MCF 10A (cell line): ENCODE results near the gene ABLIM1. TPM values are rescaled to one million over a fixed set of nuclear protein-coding genes. Genes with fewer than 3 reads are reported as not detected.

Experiments
- BruUV-seq: library from RNA; stranded (reverse); fragments of 400-500 nt; replicated peaks from 2 replicates; lab custom pipeline; 2021; lab: Mats Ljungman, UMichigan
- CTCF ChIA-PET: fragments of 300-600 bp; sonication (Branson Sonifier 250); formaldehyde crosslinking; extraction: SDS; loops from one replicate; lab custom pipeline; 2021; ENCODE audit warnings: antibody characterized with exemption, inconsistent platforms; lab: Yijun Ruan, JAX
- POLR2A ChIA-PET: fragments of 300-600, 350-650 bp; sonication (Branson Sonifier 250); formaldehyde crosslinking; extraction: SDS; loops from one replicate; lab custom pipeline; 2020; ENCODE audit warnings: antibody characterized with exemption, inconsistent platforms; lab: Yijun Ruan, JAX
- DNase-seq: peaks from one replicate; pipeline ENCODE4 v3.0.0-alpha.2; 2018; ENCODE audit not compliant: unreplicated experiment
- H3K27ac Mint-ChIP-seq: one replicate; pipeline ENCODE4 v1.8.0; 2022; ENCODE audit warnings: mild to moderate bottlenecking, low read depth, mixed read lengths; ENCODE audit not compliant: unreplicated experiment
- H3K27me3 Mint-ChIP-seq: one replicate; pipeline ENCODE4 v1.8.0; 2022; ENCODE audit warnings: mixed read lengths; ENCODE audit not compliant: insufficient read depth, unreplicated experiment
- H3K36me3 Mint-ChIP-seq: one replicate; pipeline ENCODE4 v1.8.0; 2022; ENCODE audit warnings: mild to moderate bottlenecking, moderate library complexity, mixed read lengths; ENCODE audit not compliant: insufficient read depth, unreplicated experiment
- H3K4me1 Mint-ChIP-seq: one replicate; pipeline ENCODE4 v1.8.0; 2022; ENCODE audit warnings: mixed read lengths; ENCODE audit not compliant: insufficient read depth, unreplicated experiment
- H3K4me3 Mint-ChIP-seq: one replicate; pipeline ENCODE4 v1.8.0; 2022; ENCODE audit warnings: mild to moderate bottlenecking, moderate library complexity, mixed read lengths; ENCODE audit not compliant: unreplicated experiment
- H3K9me3 Mint-ChIP-seq: one replicate; pipeline ENCODE4 v1.8.0; 2022; ENCODE audit warnings: mixed read lengths; ENCODE audit not compliant: unreplicated experiment
- CTCF ChIP-seq: fragments of 200-600 bp; IDR thresholded peaks from one replicate; pipeline ENCODE4 v1.8.0; 2022; ENCODE audit warnings: antibody characterized with exemption, mild to moderate bottlenecking; ENCODE audit not compliant: unreplicated experiment
- intact Hi-C: fragments of 100-400 bp; cut with micrococcal nuclease; formaldehyde crosslinking; loops from 2 replicates; pipeline ENCODE4 v1.14.1; 2022
- total RNA-seq: library from RNA; stranded (reverse); gene quantifications from 2 replicates; pipeline ENCODE4 v1.2.3, GENCODE V29; 2022

ABLIM1 gene
- total RNA-seq, 1 experiment from 2014 or later: 94.5 TPM

GRCh38 chr10:114402871-114403540 lies 255.1 kb downstream of the ABLIM1 start:
- no peak for TF ChIP-seq CTCF
- H3K4me3 Mint-ChIP-seq: peak overlapping the region; percentile 75
- no TSS peak for BruUV-seq
- H3K9me3 Mint-ChIP-seq: no peaks in the 10 kb centered on the region
- H3K27ac Mint-ChIP-seq: no peak overlapping the region
- DNase-seq: no peak
- ChIA-PET POLR2A (interaction anchor here (0.6 to 2.4 kb wide), 6 partner anchors 10 to 232 kb away, joined by 3 to 8 read pairs (median 3); no protein-coding TSS in a partner anchor), CTCF (interaction anchor here (0.7 to 2.5 kb wide), 10 partner anchors 14 to 234 kb away, joined by 3 to 15 read pairs (median 4); no protein-coding TSS in a partner anchor)
- intact Hi-C loops: loop anchor here (1.0 kb wide), 1 partner anchor 99 kb away; no protein-coding TSS in a partner anchor
- no peaks in the 10 kb centered on the region for H3K27me3 Mint-ChIP-seq
- peaks cover 8% of the 10 kb centered on the region for H3K4me1 Mint-ChIP-seq
- H3K36me3 Mint-ChIP-seq: no peaks in the 10 kb centered on the region

GRCh38 chr10:114402233-114402632 lies 255.8 kb downstream of the ABLIM1 start:
- no peak for TF ChIP-seq CTCF
- POLR2A ChIA-PET: interaction anchor here (1.1 to 2.4 kb wide), 4 partner anchors 11 to 95 kb away, joined by 3 to 8 read pairs (median 4); no protein-coding TSS in a partner anchor

GRCh38 chr10:114401195-114401791 lies 256.8 kb downstream of the ABLIM1 start:
- no peak overlapping the region for H3K27ac Mint-ChIP-seq
- CTCF ChIA-PET: interaction anchor here (0.7 to 2.5 kb wide), 2 partner anchors 28 to 98 kb away, joined by 3 to 15 read pairs; no protein-coding TSS in a partner anchor
- no TSS peak for BruUV-seq
- intact Hi-C loops: no loop called here
- no peak overlapping the region for H3K4me3 Mint-ChIP-seq
- TF ChIP-seq CTCF: no peak
- POLR2A ChIA-PET: interaction anchor here (1.2 kb wide), 1 partner anchor 227 kb away, joined by 3 read pairs; the partner anchor contains the start of gene CCDC186
- no peaks in the 10 kb centered on the region for H3K9me3 Mint-ChIP-seq
- peaks cover 14% of the 10 kb centered on the region for H3K4me1 Mint-ChIP-seq
- H3K36me3 Mint-ChIP-seq: no peaks in the 10 kb centered on the region
- DNase-seq: no peak
- H3K27me3 Mint-ChIP-seq: no peaks in the 10 kb centered on the region

More at GRCh38 chr10:114402233-114402632, 255.8 kb downstream of the ABLIM1 start:
- Mint-ChIP-seq H3K27ac (no peak overlapping the region), H3K4me3 (no peak overlapping the region), H3K4me1 (peaks cover 10% of the 10 kb centered on the region), H3K27me3 (no peaks in the 10 kb centered on the region), H3K36me3 (no peaks in the 10 kb centered on the region), H3K9me3 (no peaks in the 10 kb centered on the region)
- no peak for DNase-seq
- intact Hi-C loops: no loop called here
- BruUV-seq: TSS peak; percentile 38
- CTCF ChIA-PET: interaction anchor here (0.8 to 2.5 kb wide), 4 partner anchors 13 to 99 kb away, joined by 4 to 15 read pairs (median 4); no protein-coding TSS in a partner anchor

- POLR2A ChIA-PET: interaction anchor here (0.5 to 1.2 kb wide), 4 partner anchors 32 to 226 kb away, joined by 3 to 5 read pairs (median 3); partner anchors contain the start of gene CCDC186
- no peaks in the 10 kb centered on the region for H3K27me3 Mint-ChIP-seq
- no TSS peak for BruUV-seq
- DNase-seq: no peak
- CTCF ChIA-PET: interaction anchor here (0.5 to 1.2 kb wide), 5 partner anchors 14 to 450 kb away, joined by 3 to 5 read pairs (median 3); no protein-coding TSS in a partner anchor
- intact Hi-C loops: no loop called here
- H3K9me3 Mint-ChIP-seq: no peaks in the 10 kb centered on the region
- TF ChIP-seq CTCF: no peak
- H3K4me1 Mint-ChIP-seq: peaks cover 16% of the 10 kb centered on the region
- H3K36me3 Mint-ChIP-seq: no peaks in the 10 kb centered on the region
- no peak overlapping the region for H3K27ac Mint-ChIP-seq
- no peak overlapping the region for H3K4me3 Mint-ChIP-seq
These were observed 258.0 kb downstream of the ABLIM1 start for GRCh38 chr10:114400091-114400490.
